HFFc6 (cell line): ENCODE measurements around the gene DENND1A. TPM values are rescaled to one million over a fixed set of nuclear protein-coding genes. Genes with fewer than 3 reads are reported as not detected.

ENCODE experiments used
- DNase-seq: peaks from one replicate; pipeline ENCODE4 v3.0.0-alpha.2; 2018
- H3K27ac Mint-ChIP-seq: 2 replicates; pipeline ENCODE4 v1.8.0; 2020; ENCODE audit warnings: mild to moderate bottlenecking, mixed read lengths
- H3K27me3 Mint-ChIP-seq: 2 replicates; pipeline ENCODE4 v1.8.0; 2021; ENCODE audit warnings: mild to moderate bottlenecking, moderate library complexity, mixed read lengths; ENCODE audit not compliant: insufficient read depth
- H3K36me3 Mint-ChIP-seq: 2 replicates; pipeline ENCODE4 v1.8.0; 2021; ENCODE audit warnings: low read depth, mixed read lengths
- H3K4me1 Mint-ChIP-seq: 2 replicates; pipeline ENCODE4 v1.8.0; 2020; ENCODE audit warnings: low read depth, mixed read lengths
- H3K4me3 Mint-ChIP-seq: 2 replicates; pipeline ENCODE4 v1.8.0; 2020; ENCODE audit warnings: mild to moderate bottlenecking, moderate library complexity, mixed read lengths
- H3K9me3 Mint-ChIP-seq: 2 replicates; pipeline ENCODE4 v1.8.0; 2020; ENCODE audit warnings: mild to moderate bottlenecking, mixed read lengths
- CTCF ChIP-seq: fragments of 200-600 bp; sonication (generic); IDR thresholded peaks from 2 replicates; pipeline ENCODE4 v1.5.0; 2021; ENCODE audit warnings: antibody characterized with exemption, mild to moderate bottlenecking
- total RNA-seq, 6 experiments: library from RNA; stranded (reverse); fragmentation: NEBNext Ultra II Directional; extraction: Animal tissue kit (Norgen Biotek cat#: 25700); gene quantifications; 2 replicates in 1 of 6; 3 replicates in 5 of 6; pipeline ENCODE4 v1.2.3, GENCODE V29; 2021

The DENND1A gene
- total RNA-seq, 6 experiments from 2014 or later, result 25.4 to 38.3 (median 30.3) TPM

- Mint-ChIP-seq H3K4me1 (peaks cover 7% of the 10 kb centered on the region; the same call in 1 of the 2 replicates), H3K27me3 (peaks cover 6% of the 10 kb centered on the region), H3K9me3 (no peaks in the 10 kb centered on the region), H3K27ac (no peak overlapping the region), H3K4me3 (no peak overlapping the region), H3K36me3 (no peaks in the 10 kb centered on the region)
- TF ChIP-seq CTCF, result no peak
- no peak for DNase-seq
Measured at GRCh38 chr9:123394291-123395235, 535.4 kb downstream of the DENND1A start.

GRCh38 chr9:123392802-123393201 is 537.1 kb downstream of the DENND1A start:
- Mint-ChIP-seq H3K4me3 (no peak overlapping the region), H3K27me3 (peaks cover 13% of the 10 kb centered on the region), H3K36me3 (no peaks in the 10 kb centered on the region), H3K4me1 (peaks cover 7% of the 10 kb centered on the region; the same call in 1 of the 2 replicates), H3K27ac (no peak overlapping the region), H3K9me3 (no peaks in the 10 kb centered on the region)
- DNase-seq, result no peak
- TF ChIP-seq CTCF, result no peak

GRCh38 chr9:123391946-123392345 is 538.0 kb downstream of the DENND1A start:
- H3K9me3 Mint-ChIP-seq, result no peaks in the 10 kb centered on the region
- H3K27me3 Mint-ChIP-seq, result peaks cover 16% of the 10 kb centered on the region
- DNase-seq, result no peak
- no peak for TF ChIP-seq CTCF
- H3K4me1 Mint-ChIP-seq, result peaks cover 7% of the 10 kb centered on the region; the same call in 1 of the 2 replicates
- no peaks in the 10 kb centered on the region for H3K36me3 Mint-ChIP-seq
- no peak overlapping the region for H3K4me3 Mint-ChIP-seq
- no peak overlapping the region for H3K27ac Mint-ChIP-seq

GRCh38 chr9:123391233-123391632 is 538.7 kb downstream of the DENND1A start:
- Mint-ChIP-seq H3K4me1 (peaks cover 7% of the 10 kb centered on the region; the same call in 1 of the 2 replicates), H3K27me3 (peaks cover 16% of the 10 kb centered on the region), H3K27ac (no peak overlapping the region), H3K4me3 (no peak overlapping the region), H3K36me3 (no peaks in the 10 kb centered on the region), H3K9me3 (no peaks in the 10 kb centered on the region)
- DNase-seq, result no peak
- no peak for TF ChIP-seq CTCF

GRCh38 chr9:123390337-123391135 is 539.4 kb downstream of the DENND1A start:
- Mint-ChIP-seq H3K9me3 (no peaks in the 10 kb centered on the region), H3K4me3 (no peak overlapping the region), H3K36me3 (no peaks in the 10 kb centered on the region), H3K4me1 (peaks cover 7% of the 10 kb centered on the region; the same call in 1 of the 2 replicates), H3K27me3 (peaks cover 16% of the 10 kb centered on the region), H3K27ac (no peak overlapping the region)
- TF ChIP-seq CTCF, result no peak
- no peak for DNase-seq
